Panc1 (cell line): Measurements from ENCODE around the gene RNF130. TPM values are rescaled to one million over a fixed set of nuclear protein-coding genes. Genes with fewer than 3 reads are reported as not detected.

Experiments
- ATAC-seq: fragments of 200-7000 bp; cut with Tn5 transposase; 2 replicates; pipeline ENCODE4 v1.9.1; 2020; ENCODE audit warnings: mild to moderate bottlenecking, moderate library complexity
- BruUV-seq: library from RNA; stranded (reverse); fragments of 400-500 nt; replicated peaks from 2 replicates; lab custom pipeline; 2021; lab: Mats Ljungman, UMichigan
- CTCF ChIA-PET: fragments of 300-600 bp; sonication (Branson Sonifier 250); formaldehyde crosslinking; loops from one replicate; lab custom pipeline; 2022; ENCODE audit warnings: antibody characterized with exemption; lab: Charles Lee
- POLR2A ChIA-PET: fragments of 300-600 bp; sonication (Branson Sonifier 250); formaldehyde crosslinking; loops from one replicate; lab custom pipeline; 2022; ENCODE audit warnings: antibody characterized with exemption; lab: Charles Lee
- DNase-seq: peaks from one replicate; pipeline ENCODE4 v3.0.0-alpha.2; 2010; ENCODE audit warnings: low read depth, low spot score
- H3K27ac ChIP-seq: 2 replicates; pipeline ENCODE4 v1.5.1; 2011; ENCODE audit warnings: mild to moderate bottlenecking, low read length, inconsistent platforms
- H3K27me3 ChIP-seq: fragments of 200-500 bp; sonication (Bioruptor generic); 2 replicates; pipeline ENCODE4 v1.6.0; 2014; ENCODE audit warnings: low read length, inconsistent platforms; ENCODE audit not compliant: control insufficient read depth, insufficient read depth
- H3K36me3 ChIP-seq: fragments of 200-500 bp; sonication (Bioruptor generic); 2 replicates; pipeline ENCODE4 v1.5.1; 2014; ENCODE audit warnings: inconsistent platforms, mild to moderate bottlenecking, low read length, moderate library complexity; ENCODE audit not compliant: control insufficient read depth, insufficient read depth
- H3K4me1 ChIP-seq: 2 replicates; pipeline ENCODE4 v1.5.1; 2011; ENCODE audit warnings: inconsistent platforms, mild to moderate bottlenecking, low read length, moderate library complexity; ENCODE audit not compliant: control insufficient read depth, insufficient read depth
- H3K4me3 ChIP-seq, 2 experiments: 2 replicates each; pipeline ENCODE4 v1.5.1; 2011 to 2012; ENCODE audit warnings: low read depth in 2 of 2, low read length in 2 of 2, mild to moderate bottlenecking in 2 of 2, inconsistent platforms in 1 of 2, moderate library complexity in 1 of 2
- H3K9me3 ChIP-seq: fragments of 200-500 bp; sonication (Bioruptor generic); 2 replicates; pipeline ENCODE4 v1.5.1; 2014; ENCODE audit warnings: low read depth, mild to moderate bottlenecking, inconsistent platforms, low read length, moderate library complexity; ENCODE audit not compliant: control insufficient read depth, insufficient read depth
- POLR2AphosphoS5 ChIP-seq: IDR thresholded peaks from 2 replicates; pipeline ENCODE4 v1.6.1; 2012; ENCODE audit warnings: mild to moderate bottlenecking, low read depth, low read length, moderate library complexity
- SIN3A ChIP-seq: IDR thresholded peaks from 2 replicates; pipeline ENCODE4 v1.6.1; 2012; ENCODE audit warnings: low read depth, mild to moderate bottlenecking, low read length, moderate library complexity, borderline replicate concordance; ENCODE audit not compliant: insufficient read depth
- TCF7L2 ChIP-seq: IDR thresholded peaks from 2 replicates; pipeline ENCODE4 v1.6.1; 2011; ENCODE audit warnings: mild to moderate bottlenecking, low read depth, low read length, inconsistent platforms
- in situ Hi-C: cut with HindIII; loops from 2 replicates; pipeline ENCODE4 v1.10.0; 2016; ENCODE audit warnings: low sequenced_read_pairs, low pct_unique_long_range_greater_than_20kb
- intact Hi-C: fragments of 100-400 bp; cut with micrococcal nuclease; formaldehyde crosslinking; loops from one replicate; pipeline ENCODE4 v1.10.0; 2022; ENCODE audit not compliant: unreplicated experiment
- total RNA-seq: library from RNA; stranded (reverse); gene quantifications from one replicate; pipeline ENCODE4 v1.2.1, GENCODE V29; 2021; ENCODE audit not compliant: unreplicated experiment
- TF ChIP-seq, protein P1 (sequence below): fragments of 450-650 bp; IDR thresholded peaks from 2 replicates; pipeline ENCODE4 v1.5.1; 2017; ENCODE audit warnings: mild to moderate bottlenecking
- TF ChIP-seq, protein P2 (sequence below), 2 experiments: IDR thresholded peaks; 2 replicates each; pipeline ENCODE4 v1.6.1; 2011 to 2012; ENCODE audit warnings: low read depth in 2 of 2, control low read depth in 1 of 2, low read length in 1 of 2, mild to moderate bottlenecking in 1 of 2, moderate library complexity in 1 of 2; ENCODE audit not compliant: insufficient read depth in 1 of 2

RNF130 gene
- total RNA-seq, 1 experiment from 2014 or later: 73.1 TPM

DNA sequence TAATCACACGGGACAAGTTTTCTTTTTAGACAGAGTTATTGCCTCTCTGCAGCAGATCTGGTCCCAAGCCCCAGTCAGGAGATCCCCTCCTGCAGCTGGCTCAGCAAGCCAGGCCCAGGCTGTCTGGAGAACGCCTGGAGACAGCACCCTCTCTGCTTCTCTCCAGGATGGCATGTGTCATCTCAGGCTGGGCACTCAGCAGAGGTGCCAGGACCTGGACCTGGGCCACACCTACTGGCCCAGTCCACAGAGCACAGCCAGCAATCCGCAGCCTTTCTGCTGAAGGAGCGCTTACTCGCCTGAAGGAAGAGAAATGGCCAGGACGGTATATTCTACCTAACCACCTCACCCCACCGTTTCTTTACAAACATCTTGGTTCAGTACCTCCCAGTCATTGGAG, 159.2 kb downstream of the RNF130 start:
- intact Hi-C loops (no loop called here), in situ Hi-C loops (no loop called here)
- no TSS peak for BruUV-seq
- ATAC-seq (no peak), DNase-seq (no peak)
- H3K27me3 ChIP-seq: no peaks in the 10 kb centered on the region
- ChIA-PET CTCF (no interaction called here), POLR2A (no interaction called here)
- H3K27ac ChIP-seq: no peak overlapping the region
- no peaks in the 10 kb centered on the region for H3K4me1 ChIP-seq
- TF ChIP-seq, protein P1, sequence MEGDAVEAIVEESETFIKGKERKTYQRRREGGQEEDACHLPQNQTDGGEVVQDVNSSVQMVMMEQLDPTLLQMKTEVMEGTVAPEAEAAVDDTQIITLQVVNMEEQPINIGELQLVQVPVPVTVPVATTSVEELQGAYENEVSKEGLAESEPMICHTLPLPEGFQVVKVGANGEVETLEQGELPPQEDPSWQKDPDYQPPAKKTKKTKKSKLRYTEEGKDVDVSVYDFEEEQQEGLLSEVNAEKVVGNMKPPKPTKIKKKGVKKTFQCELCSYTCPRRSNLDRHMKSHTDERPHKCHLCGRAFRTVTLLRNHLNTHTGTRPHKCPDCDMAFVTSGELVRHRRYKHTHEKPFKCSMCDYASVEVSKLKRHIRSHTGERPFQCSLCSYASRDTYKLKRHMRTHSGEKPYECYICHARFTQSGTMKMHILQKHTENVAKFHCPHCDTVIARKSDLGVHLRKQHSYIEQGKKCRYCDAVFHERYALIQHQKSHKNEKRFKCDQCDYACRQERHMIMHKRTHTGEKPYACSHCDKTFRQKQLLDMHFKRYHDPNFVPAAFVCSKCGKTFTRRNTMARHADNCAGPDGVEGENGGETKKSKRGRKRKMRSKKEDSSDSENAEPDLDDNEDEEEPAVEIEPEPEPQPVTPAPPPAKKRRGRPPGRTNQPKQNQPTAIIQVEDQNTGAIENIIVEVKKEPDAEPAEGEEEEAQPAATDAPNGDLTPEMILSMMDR: no peak
- no peak for TF ChIP-seq SIN3A
- TF ChIP-seq, protein P2, sequence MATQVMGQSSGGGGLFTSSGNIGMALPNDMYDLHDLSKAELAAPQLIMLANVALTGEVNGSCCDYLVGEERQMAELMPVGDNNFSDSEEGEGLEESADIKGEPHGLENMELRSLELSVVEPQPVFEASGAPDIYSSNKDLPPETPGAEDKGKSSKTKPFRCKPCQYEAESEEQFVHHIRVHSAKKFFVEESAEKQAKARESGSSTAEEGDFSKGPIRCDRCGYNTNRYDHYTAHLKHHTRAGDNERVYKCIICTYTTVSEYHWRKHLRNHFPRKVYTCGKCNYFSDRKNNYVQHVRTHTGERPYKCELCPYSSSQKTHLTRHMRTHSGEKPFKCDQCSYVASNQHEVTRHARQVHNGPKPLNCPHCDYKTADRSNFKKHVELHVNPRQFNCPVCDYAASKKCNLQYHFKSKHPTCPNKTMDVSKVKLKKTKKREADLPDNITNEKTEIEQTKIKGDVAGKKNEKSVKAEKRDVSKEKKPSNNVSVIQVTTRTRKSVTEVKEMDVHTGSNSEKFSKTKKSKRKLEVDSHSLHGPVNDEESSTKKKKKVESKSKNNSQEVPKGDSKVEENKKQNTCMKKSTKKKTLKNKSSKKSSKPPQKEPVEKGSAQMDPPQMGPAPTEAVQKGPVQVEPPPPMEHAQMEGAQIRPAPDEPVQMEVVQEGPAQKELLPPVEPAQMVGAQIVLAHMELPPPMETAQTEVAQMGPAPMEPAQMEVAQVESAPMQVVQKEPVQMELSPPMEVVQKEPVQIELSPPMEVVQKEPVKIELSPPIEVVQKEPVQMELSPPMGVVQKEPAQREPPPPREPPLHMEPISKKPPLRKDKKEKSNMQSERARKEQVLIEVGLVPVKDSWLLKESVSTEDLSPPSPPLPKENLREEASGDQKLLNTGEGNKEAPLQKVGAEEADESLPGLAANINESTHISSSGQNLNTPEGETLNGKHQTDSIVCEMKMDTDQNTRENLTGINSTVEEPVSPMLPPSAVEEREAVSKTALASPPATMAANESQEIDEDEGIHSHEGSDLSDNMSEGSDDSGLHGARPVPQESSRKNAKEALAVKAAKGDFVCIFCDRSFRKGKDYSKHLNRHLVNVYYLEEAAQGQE (IDR thresholded peaks at IDR 0.05; ENCODE audit: insufficient read depth in 1 of 2, low read depth in 2 of 2, low read length in 1 of 2): no peak
- no peak for TF ChIP-seq POLR2AphosphoS5
- no peak for TF ChIP-seq TCF7L2
- H3K9me3 ChIP-seq: no peaks in the 10 kb centered on the region
- H3K4me3 ChIP-seq: no peak overlapping the region
- no peaks in the 10 kb centered on the region for H3K36me3 ChIP-seq

DNA sequence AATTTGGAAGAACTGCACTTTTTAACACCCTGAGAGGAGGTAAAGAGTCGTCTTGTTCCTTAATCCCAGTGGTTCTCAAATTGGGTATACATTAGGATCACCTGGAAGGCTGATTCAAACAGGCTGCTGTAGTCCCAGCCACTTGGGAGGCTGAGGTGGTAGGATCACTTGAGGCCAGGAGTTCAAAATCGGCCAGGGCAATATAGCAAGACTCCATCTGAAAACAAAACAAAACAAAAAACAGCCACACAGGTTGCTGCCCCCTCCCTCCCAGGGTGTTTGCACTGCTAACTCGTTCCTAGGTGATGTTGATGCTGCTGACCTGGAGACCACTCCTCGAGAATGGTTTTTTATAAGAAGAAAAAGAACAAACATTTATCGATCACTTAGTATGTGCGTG, 162.3 kb downstream of the RNF130 start:
- Histone ChIP-seq H3K27ac (no peak overlapping the region), H3K27me3 (no peaks in the 10 kb centered on the region), H3K4me1 (peaks cover 7% of the 10 kb centered on the region; the same call in 1 of the 2 replicates), H3K9me3 (no peaks in the 10 kb centered on the region), H3K36me3 (no peaks in the 10 kb centered on the region; the same call in none of the 2 replicates), H3K4me3 (no peak overlapping the region)
- DNase-seq (no peak), ATAC-seq (no peak)
- no peak for TF ChIP-seq POLR2AphosphoS5
- TF ChIP-seq, protein P2 (IDR thresholded peaks at IDR 0.05; ENCODE audit: insufficient read depth in 1 of 2, low read depth in 2 of 2, low read length in 1 of 2): no peak
- POLR2A ChIA-PET: no interaction called here
- in situ Hi-C loops (no loop called here), intact Hi-C loops (no loop called here)
- CTCF ChIA-PET: no interaction called here
- BruUV-seq: no TSS peak
